NCI-H2081 (cell line): Measurements from ENCODE around the gene PARP4.
"Not testable (repeated sequence)": the region's sequence is repeated elsewhere in the genome, so short reads cannot be mapped to it uniquely, and the experiment has no call there.

Experiments used
- DNase-seq, 2 experiments: peaks; one replicate each; lab custom pipeline; 2025; lab: John Stamatoyannopoulos, UW

The PARP4 gene

DNA sequence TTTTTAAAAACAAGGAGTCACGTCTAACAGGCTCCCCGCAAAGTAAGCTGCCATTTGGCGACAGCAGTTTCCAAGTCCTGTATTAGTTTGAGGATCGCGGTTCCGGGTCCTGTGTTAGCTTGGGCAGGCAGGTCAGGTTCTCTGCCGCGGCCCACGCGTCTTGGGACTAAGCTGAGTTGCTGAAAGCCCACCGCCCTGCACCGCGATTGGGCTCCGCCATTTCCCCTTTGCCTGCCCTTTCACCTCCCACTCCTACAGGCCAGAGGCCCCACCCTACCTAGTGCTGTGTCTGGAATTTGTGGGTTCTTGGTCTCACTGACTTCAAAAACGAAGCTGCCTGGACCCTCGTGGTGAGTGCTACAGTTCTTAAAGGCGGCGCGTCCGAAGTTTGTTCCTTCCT lies 6.8 kb downstream of the PARP4 start:
- DNase-seq: no peak

DNA sequence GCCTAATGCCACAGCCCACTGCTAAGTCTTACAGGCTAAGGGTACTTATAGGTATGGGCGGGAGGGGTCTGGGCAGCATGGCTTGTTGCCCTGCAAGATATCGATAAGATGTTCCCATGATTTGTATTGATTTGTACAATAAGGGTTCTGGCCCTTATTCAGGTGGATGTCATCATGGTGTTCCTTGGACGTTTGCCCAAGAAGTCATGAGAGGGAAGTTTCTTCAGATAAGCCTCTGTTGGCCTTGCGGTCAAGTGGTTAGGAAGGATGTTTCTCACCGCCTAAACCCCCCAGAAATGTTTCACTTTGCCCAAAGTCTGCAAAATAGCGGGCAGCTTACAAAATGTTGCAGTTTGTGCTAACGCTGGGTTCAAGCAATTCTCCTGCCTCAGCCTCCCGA lies 7.3 kb downstream of the PARP4 start:
- no peak for DNase-seq

DNA sequence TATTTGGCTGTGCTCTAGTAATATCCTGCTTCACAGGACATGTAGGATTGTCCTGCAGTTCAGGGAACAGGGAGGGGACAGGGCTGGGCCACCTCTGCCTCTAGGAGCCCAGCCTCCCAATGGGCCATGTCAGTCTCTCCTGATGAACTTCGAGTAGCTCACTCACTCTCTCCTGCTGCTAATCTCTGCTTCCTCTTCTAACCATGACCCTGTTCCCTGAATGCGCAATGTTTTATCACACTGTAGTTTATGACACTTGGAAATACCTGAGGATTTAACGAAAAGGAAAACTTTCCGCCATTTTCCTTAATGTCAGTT lies 9.2 kb downstream of the PARP4 start:
- DNase-seq: no peak

DNA sequence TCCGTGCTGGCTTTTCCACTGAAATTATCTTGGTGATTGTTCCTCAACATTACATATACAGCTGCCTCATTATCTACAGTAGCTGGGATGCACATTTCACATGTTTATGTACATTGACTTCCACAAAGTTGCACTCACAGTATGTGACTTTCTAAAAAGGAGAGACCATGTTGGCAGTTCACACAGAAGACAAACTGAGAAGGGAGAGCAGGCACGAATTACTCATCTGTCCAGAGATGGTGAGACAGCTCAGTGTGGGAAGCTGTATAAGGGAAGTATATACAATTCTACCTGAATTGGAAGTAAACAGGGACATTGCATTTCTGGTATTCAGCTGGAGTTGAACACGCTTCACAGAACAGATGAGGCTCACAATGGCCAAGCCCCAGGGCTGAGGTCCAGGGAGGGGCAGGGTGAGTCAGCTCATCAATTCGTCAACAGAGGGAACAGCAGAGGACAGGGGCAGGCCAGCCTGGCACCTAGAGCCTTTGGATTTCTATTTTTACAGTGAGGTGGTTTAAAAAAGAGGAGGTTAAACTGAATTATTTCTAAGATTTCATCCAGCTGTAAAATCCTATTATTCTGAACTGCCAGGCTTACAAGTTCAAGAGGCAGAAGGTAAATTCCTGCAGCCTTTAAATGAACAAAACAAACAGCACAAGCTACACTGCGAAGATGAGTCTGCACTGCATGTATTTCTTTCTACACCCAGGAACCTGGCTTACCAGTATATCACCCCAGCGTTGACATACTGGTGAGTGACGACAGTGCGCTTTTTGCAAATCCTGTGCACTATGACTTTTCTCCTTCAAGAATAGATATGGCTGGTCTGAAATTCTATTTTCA lies 9.8 kb downstream of the PARP4 start:
- DNase-seq: no peak

DNA sequence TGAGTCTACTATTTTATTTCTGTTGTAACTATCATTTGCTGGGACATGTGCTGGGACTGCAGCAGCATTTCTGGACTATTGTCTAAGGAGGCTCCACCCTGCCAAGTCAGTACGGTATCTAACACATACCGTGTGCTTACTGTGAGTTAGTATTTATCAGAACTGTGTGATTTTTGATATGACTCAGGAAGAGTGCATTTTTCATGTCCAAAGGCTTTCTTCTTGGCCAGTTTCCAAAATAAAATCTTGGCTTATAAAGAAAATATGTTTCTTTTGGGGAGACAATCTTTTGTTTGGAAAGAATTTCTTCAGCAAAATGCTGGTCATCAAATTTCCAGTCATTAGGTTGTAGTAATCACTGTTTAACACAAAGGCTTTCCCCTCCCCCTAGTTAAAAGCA lies 11.6 kb downstream of the PARP4 start:
- DNase-seq: no peak

DNA sequence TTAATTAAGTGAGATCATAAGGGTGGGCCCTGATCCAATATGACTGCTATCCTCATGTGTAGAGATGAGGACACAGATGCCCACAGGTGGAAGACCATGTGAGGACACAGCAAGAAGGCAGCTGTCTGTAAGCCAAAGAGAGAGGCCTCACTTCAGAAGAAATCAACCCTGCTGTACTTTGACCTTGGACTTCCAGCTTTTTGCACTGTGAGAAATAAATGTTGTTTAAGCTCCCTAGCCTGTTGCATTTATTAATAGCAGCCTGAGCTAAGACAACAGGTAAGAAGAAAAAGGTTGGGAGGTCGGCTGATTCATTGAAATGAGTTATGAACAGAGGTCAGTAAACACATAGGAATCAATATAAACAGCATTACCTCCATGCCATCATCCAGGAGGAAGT lies 14.8 kb downstream of the PARP4 start:
- DNase-seq: no peak

DNA sequence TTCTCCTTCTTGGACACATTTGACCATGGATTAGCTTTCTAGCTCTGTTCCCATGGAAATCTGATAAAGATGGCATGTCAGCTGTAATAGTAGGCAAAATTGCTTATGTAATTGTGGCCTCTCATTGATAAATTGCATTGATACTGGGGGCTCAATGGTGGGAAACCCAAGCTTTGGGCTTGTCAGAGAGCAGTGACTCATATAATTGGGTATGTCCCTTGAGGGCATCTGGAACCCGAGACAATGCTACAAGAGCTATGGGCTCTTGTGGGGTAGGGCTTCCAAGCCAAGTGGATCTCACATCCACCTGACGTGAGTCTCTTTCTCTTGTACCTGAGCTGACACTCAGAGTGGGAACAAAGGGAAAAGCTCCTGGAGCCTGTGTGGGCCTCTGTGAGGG lies 16.3 kb downstream of the PARP4 start:
- not testable (repeated sequence) for DNase-seq

DNA sequence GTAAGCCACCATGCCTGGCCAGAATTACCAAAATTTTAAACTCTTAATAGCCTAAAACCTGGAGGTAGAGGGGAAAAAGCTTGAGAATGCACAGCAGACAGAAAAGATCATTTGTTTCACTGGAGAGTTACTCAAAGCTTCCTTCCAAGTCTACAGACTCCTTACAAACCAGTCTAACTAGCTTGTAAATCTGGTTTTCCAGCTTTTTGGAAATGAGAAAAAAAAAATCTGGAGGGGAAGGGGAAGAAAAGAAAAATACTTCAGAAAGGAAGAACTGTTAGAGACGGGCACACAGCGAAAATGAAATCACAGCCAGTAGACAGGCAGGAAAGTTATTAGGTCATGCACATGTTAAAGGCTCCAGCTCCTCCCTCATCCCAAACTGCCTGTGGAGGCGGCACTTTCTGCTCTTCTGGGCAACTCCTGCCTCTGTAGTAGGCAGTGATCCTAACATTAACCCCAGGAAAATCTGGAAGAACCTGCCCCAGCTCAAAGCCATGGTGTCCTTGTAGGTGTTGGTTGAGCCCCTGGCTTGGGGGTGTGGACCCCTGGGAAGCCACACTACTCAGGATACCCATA lies 17.3 kb downstream of the PARP4 start:
- DNase-seq: no peak

DNA sequence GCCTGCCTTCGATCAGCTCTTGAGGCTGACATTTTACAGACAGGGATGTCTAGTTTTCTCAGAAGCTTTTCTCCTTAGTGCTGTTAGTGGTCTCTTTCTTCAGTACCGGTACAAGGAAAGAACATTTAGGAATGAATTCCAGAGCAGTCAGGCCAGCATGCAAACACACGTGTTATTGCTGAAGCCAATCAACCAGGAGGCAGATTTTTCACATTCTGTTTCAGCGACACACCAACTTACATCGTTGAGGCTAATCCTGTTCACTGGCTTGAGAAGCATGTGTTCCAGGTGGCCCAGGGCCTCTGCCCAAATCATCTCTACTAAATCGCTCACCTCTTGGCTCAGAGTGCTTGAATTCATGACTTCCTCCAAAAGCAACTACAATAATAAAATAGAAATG lies 19.2 kb downstream of the PARP4 start:
- DNase-seq: no peak

DNA sequence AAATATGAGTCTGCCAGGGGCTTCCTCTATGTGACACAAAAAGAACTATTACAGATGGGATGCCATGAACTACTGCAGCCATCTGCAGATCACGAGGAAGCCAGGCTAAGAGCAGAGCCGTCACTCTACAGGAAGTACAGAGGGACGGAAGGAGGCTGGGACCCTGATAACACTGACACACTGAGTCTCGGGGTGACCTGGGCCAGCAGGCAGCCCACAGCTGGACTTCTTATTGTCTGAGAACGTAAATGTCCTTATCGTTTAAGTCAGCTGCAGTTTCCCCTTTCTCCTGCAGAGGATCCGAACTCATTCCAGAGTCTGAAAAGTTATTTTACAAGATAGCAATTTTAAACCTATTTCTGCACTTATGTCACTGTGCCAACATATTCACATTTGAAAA lies 20.7 kb downstream of the PARP4 start:
- no peak for DNase-seq

DNA sequence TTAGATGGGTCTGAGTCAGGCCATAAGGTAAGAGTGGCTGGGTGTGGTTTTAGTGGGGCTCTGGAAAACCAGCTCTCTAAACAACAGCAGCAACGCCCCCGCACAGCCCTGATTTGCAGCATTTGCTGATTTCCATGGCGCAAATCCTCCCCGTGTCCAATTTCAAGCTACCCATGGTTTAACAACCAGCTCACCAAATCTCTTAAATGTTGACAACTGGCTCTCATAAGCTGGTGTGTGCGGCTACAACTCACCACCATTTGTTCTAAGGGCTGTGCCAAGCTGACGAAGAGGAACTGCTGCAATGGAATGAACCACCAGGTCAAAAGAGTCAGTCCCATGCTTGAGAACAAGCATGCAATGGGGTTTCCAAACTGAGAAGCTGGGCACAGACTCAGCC lies 22.9 kb downstream of the PARP4 start:
- DNase-seq: no peak

DNA sequence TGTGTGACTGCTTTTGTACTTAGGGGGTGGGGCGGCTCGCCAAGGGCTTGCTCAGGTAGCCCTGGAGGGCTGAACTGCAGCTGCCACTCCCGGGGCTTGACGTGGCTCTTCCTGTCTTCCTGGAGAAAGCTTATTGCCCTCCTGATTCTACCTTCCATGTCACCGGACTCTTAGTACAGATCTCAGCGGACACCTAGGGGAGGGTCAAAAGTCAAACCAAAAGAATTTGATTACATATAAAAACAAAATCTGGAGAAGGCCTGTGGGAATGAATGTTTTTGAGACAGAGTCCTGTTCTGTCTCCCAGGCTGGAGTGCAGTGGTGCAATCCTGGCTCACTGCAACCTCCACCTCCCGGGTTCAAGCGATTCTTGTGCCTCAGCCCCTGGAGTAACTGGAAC lies 24.5 kb downstream of the PARP4 start:
- not testable (repeated sequence) for DNase-seq

DNA sequence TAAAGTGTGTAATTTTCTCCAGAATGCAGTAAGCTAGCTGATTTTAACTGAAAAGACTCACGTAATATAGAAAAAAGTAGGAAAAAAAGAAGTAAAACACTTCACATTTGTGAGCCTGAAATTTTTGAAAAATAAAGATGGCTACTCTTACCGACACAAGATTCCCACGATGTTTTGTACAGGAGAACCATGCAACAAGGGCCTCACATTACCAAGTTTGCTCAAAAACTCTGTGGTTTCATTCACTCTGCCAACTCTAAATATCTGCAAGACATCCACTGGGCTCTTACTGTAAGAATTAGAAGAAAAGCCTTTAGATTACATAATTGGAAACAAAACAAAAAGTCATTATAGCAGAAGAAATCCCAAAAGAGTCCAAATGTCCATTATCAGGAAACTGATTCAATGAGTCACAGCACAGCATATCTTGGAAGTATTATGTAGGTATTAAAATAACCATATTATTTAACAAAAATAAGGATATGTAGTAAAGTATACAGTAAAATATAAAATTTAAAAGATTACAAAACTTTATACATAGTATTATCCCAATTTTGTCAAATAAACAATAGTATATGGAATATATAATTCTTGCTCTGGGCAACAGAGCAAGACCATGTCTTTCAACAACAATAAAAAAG lies 26.4 kb downstream of the PARP4 start:
- DNase-seq: not testable (repeated sequence)

DNA sequence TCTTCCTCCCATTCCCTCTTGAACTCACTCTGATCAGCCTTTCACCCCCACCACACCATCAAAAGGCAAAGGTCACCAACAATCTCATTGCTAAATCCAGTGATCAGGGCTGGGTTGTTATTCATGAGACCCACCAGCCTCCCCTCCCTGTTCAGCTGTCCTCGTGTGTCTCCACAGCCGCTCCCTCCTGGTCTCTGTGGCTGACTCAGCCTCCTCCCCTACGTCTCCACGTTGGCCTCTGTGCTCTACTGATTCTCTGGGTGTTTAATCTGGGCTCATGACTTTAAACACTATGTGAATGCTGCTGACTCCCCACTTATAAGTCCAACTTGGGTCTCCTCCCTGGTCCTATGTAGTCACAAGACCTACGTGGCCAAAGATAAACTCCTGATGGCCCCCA lies 38.9 kb downstream of the PARP4 start:
- no peak for DNase-seq

DNA sequence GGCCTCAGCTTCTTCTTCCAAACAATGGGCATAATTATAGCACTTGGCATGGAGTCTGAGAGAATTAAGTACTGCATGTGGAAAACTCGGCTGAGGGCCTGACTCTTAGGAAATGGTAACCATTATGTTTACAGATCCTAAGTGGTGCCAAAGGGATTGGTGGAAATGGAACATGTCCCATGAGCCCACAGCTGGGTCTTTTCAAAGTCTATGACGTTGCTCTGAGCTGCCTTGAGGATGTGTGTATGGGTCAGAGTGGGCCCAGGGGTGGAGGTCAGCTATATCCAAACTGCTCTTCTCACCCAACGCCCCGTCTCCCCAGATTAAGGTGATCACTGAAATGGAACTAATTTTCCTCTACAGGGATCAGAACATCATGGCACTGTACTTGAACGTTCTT lies 40.4 kb downstream of the PARP4 start:
- DNase-seq: not testable (repeated sequence)

DNA sequence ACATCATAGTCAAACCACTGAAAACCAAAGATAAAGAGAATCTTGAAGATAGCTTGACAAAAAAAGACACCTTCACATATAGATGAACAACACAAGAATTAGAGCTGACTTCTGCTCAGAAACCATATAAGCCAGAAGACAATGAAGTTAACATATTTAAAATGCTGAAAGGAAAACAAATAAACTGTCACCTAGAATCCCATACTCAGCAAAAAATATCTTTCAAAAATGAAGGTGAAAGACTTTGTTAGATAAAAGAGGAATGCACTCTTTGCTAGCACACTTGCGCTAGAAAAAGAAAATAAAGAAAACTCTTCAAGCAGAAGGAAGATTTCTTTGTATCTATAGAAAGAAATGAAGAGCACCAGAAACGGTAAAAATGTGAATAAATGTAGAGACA lies 49.5 kb downstream of the PARP4 start:
- DNase-seq: no peak

DNA sequence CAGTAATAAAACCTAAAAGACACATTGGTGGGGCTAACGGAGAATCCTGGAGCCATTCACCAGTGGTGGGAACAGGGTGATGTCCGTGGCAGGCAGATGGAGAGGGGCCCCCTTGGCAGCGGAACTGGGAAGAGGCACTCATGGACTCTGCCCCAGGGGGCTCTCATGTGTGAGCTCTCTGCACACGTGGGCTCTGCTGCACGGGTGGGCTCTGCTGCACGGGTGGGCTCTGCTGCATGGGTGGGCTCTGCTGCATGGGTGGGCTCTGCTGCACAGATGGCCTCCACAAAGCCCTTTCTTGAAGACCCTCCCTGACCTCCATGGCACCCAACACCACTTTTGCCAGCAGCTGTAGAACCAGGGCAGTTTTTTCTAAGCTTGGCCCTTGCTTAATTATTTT lies 52.3 kb downstream of the PARP4 start:
- no peak for DNase-seq

DNA sequence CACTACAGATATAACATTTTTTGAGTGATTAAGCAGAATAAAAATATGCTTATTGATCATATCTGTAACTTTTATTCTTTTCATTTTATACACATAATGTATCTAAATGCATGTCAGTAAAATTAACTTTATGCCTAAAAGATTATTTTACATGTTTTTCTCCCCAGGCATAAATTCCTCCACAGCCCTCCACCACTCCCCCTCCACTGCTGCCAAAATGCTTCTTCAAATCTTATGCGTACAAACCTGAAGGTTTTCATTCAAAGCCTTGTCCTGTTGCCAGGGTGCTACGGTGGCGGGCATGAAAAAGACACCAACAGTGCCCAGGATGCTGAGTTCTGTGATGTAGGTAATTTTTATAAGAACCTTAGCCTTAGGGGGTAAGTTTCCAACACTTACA lies 52.9 kb downstream of the PARP4 start:
- DNase-seq: no peak

DNA sequence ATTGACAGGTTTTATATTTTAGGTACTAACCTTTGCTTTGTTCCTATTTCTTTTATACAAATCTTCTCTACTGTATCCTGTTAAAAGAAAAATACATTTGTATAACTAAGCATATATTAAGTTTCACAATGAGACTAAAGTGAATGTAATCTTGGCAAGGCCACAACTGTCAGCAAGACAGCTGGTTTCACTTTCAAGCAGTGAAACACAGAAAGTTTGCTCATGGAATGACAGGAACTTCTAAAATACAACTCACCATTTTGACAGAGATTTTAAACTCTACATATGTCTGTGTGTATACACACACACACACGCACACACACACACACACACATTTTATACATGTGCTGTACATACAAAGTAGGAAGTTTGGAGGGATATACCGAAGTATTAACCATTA lies 53.3 kb downstream of the PARP4 start:
- DNase-seq: no peak

DNA sequence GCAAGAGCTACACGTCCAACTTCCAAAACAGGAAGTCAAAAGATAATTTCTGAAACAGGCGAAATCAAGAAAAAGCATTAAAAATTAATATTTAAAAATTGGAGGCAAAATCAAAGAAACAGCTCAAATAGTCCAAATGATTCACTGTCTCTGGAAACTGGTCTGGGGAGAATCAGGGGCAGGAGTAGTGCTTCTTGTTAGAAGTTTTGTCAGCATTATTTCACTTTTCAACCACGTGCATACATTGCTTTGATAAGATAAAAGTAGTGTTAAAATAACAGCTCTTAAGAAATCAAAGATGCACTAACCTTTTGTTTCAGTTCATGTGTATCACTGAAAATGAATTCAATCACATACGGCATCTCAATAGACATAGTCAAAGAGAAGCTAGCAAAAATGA lies 53.8 kb downstream of the PARP4 start:
- DNase-seq: no peak

DNA sequence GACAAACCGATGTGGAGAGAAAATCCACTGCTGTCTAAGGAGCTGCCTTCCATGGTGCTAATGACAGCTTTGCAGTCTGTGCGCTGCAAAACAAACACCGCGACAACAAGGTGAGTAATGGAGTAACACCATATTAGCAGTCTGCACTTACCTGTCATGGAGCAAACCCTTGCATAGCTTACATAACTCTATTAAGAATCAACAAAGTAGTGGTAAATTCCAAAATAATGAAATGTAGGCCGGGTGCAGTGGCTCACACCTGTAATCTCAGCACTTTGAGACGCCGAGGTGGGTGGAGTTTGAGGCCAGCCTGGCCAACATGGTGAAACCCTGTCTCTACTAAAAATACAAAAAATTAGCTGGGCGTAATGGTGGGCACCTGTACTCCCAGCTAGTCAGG lies 56.2 kb downstream of the PARP4 start:
- DNase-seq: no peak

DNA sequence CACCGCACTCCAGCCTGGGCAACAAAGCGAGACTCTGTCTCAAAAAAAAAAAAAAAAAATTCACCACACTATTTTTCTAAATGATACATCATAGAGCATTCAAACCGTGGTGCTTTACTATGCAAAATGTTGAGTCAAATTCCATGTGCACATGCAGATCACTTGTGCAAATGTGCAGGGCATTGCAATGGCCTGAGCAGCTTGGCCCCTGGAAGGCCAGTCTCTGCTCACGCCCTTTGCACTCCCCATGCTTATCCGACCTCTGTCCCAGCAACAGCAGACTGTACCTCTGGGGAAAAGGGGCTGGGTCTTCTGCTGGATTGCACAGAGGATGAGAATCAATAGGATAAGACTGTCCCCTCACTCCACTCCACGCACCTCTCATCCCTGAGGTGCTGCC lies 58.5 kb downstream of the PARP4 start:
- DNase-seq: no peak

DNA sequence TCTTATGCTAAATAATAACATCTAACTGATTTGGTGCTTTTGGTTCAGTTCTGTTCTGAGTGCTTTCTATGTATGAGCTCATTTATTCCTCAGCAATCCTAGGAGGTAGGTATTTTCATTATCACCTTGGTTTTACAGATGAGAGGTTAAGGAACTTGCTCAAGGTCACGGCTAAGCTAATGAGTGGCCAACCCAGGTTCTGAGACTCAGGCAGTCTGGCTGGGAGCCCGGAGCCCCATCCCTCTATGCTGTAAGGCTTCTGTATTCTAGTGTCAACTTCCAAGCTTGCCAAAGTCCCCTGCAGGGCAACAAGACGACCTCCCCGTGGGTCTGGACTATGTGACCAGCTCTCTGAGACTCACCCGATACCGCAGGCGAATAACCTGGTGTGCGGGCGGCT lies 60.5 kb downstream of the PARP4 start:
- no peak for DNase-seq

DNA sequence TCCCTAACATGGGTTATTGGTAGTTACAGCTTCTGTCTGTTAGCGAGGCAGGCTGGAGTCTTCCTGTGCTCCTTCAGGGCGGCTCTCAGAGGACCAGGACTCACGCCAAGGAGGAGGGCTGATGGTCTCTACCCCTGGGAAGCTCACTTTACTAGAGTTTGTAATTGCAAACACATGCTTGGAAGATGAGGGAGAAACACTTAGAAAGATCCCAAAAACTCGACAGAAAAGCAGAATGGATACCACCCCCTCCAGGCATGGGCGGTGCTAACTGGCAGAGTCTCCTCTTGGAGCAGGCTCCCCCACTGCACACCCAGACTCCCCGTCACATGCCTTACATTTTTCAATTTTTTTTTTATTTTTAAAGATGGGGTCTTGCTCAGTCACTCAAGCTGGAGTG lies 62.0 kb downstream of the PARP4 start:
- DNase-seq: no peak
